Activated naive CD8-positive, alpha-beta T cell treated with anti-CD3 and anti-CD28 coated beads, Interleukin-2, amount 50 U/mL, for 24 hours (primary cell): ENCODE results near the gene KCNS1.
A peak's percentile ranks its signal among the peaks of the same experiment; 100 is the strongest.

Source experiments
- ATAC-seq: fragments of 150-1000 bp; cut with Tn5 transposase; one replicate; pipeline ENCODE4 v1.10.0; 2021
- DNase-seq: peaks from one replicate; pipeline ENCODE4 v3.0.0; 2021
- H3K27ac Mint-ChIP-seq: one replicate; pipeline ENCODE4 v1.8.0; 2021; ENCODE audit warnings: mild to moderate bottlenecking, mixed read lengths
- H3K27me3 Mint-ChIP-seq: one replicate; pipeline ENCODE4 v1.8.0; 2021; ENCODE audit warnings: mixed read lengths
- H3K36me3 Mint-ChIP-seq: one replicate; pipeline ENCODE4 v1.8.0; 2021; ENCODE audit warnings: low read depth, mixed read lengths
- H3K4me1 Mint-ChIP-seq: one replicate; pipeline ENCODE4 v1.8.0; 2021; ENCODE audit warnings: mixed read lengths
- H3K4me3 Mint-ChIP-seq: one replicate; pipeline ENCODE4 v1.8.0; 2021; ENCODE audit warnings: mild to moderate bottlenecking, moderate library complexity, mixed read lengths
- H3K9me3 Mint-ChIP-seq: one replicate; pipeline ENCODE4 v1.8.0; 2021; ENCODE audit warnings: mixed read lengths

KCNS1 gene

DNA sequence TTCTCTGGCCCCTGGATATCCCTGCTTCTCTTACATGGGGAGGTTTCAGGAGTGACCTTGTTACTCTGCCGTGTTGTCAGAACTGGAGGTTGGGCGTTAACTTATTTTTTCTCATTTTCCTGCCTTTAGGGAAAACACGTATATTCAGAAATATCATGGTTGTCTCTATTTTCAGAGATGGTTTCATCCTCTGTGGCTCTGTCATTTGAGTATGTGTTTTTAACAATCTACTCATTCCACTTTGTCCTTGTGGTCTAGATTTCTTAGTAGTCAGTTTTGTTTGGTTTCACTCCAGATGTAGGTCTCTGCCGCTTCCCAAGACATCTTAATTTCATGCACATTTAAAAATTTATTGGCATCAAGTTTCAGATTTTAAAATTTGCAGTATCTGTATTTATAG lies 45.9 kb downstream of the KCNS1 start:
- Mint-ChIP-seq H3K27ac (peak overlapping the region; percentile 79), H3K27me3 (no peaks in the 10 kb centered on the region), H3K4me3 (no peak overlapping the region), H3K36me3 (peaks cover 59% of the 10 kb centered on the region), H3K9me3 (no peaks in the 10 kb centered on the region), H3K4me1 (peaks cover 82% of the 10 kb centered on the region)
- DNase-seq (no peak), ATAC-seq (no peak)

- Mint-ChIP-seq H3K27ac (peak overlapping the region; percentile 84), H3K27me3 (no peaks in the 10 kb centered on the region), H3K4me3 (peak overlapping the region; percentile 53), H3K9me3 (no peaks in the 10 kb centered on the region), H3K4me1 (peaks cover 86% of the 10 kb centered on the region), H3K36me3 (peaks cover 59% of the 10 kb centered on the region)
- DNase-seq (no peak), ATAC-seq (peak; percentile 64)
Observed at GRCh38 chr20:45053430-45054351, 47.2 kb downstream of the KCNS1 start.

DNA sequence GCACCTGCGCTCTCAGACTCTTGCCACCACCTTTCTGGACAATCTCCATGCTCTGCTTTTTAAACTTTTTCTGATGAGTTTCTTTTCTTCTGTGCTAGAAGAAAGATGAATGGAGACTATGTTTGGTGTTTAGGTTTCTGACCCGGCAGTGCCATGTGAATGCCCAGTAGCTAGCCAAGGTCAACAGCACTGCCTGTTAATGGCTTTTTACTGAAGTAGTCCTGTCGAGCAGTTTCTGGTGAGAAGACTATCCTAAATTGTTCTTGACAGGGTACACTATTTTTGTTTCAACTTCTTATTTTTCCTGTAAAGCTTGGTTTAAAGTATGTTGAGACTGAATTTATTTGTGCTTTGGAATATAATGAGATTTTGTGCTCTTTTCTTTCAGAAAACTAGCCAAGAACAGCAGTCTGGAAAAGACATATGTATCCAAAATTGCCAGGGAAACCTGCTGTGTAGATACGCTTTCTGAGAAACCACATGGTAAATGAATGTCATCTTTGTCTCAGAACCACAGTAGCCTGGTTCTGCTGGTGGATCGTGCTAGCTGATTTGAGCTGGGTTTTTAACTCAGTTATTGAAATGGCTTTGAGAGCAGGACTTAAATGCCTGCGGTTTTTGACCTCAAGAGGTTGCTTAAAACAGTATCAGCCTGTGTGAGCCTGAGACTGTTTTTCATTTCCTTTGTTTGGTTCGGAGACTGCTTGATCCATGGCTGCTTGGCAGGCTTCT lies 48.1 kb downstream of the KCNS1 start:
- no peaks in the 10 kb centered on the region for H3K9me3 Mint-ChIP-seq
- peak overlapping the region; percentile 84 for H3K27ac Mint-ChIP-seq
- no peaks in the 10 kb centered on the region for H3K27me3 Mint-ChIP-seq
- no peak for DNase-seq
- peak overlapping the region; percentile 53 for H3K4me3 Mint-ChIP-seq
- ATAC-seq, result peak; percentile 61
- peaks cover 84% of the 10 kb centered on the region for H3K4me1 Mint-ChIP-seq
- peaks cover 61% of the 10 kb centered on the region for H3K36me3 Mint-ChIP-seq

- no peaks in the 10 kb centered on the region for H3K9me3 Mint-ChIP-seq
- peak overlapping the region; percentile 83 for H3K27ac Mint-ChIP-seq
- peaks cover 61% of the 10 kb centered on the region for H3K36me3 Mint-ChIP-seq
- H3K27me3 Mint-ChIP-seq, result no peaks in the 10 kb centered on the region
- peaks cover 86% of the 10 kb centered on the region for H3K4me1 Mint-ChIP-seq
- H3K4me3 Mint-ChIP-seq, result peak overlapping the region; percentile 12
- no peak for ATAC-seq
- no peak for DNase-seq
Observed at GRCh38 chr20:45051204-45052060, 49.5 kb downstream of the KCNS1 start.

GRCh38 chr20:45049904-45050471 lies 50.9 kb downstream of the KCNS1 start:
- Mint-ChIP-seq H3K27me3 (no peaks in the 10 kb centered on the region), H3K4me3 (peak overlapping the region; percentile 30), H3K36me3 (peaks cover 53% of the 10 kb centered on the region), H3K9me3 (no peaks in the 10 kb centered on the region), H3K27ac (peak overlapping the region; percentile 85), H3K4me1 (peaks cover 78% of the 10 kb centered on the region)
- DNase-seq, result peak; percentile 33
- peak; percentile 78 for ATAC-seq

DNA sequence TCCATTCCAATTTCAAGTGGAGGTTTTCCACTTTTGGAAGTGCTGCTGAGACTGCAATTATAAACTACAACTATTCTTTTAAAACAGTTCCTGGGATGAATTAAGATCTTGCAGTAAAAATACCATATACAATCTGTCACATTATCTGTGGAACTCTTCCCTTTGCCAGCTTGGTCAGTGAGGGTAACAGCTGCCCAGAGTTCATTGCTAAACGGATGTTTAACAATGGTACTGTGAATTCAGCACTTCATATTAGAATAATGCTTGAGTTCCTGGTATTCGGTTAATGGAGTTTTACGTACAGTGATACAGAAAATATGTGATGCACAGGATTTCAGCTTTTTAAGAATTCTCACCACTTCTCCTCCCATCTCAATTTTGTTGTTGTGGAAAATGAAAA lies 51.5 kb downstream of the KCNS1 start:
- Mint-ChIP-seq H3K4me1 (peaks cover 75% of the 10 kb centered on the region), H3K4me3 (peak overlapping the region; percentile 30), H3K27me3 (no peaks in the 10 kb centered on the region), H3K36me3 (peaks cover 51% of the 10 kb centered on the region), H3K27ac (peak overlapping the region; percentile 85), H3K9me3 (no peaks in the 10 kb centered on the region)
- ATAC-seq, result no peak
- no peak for DNase-seq

DNA sequence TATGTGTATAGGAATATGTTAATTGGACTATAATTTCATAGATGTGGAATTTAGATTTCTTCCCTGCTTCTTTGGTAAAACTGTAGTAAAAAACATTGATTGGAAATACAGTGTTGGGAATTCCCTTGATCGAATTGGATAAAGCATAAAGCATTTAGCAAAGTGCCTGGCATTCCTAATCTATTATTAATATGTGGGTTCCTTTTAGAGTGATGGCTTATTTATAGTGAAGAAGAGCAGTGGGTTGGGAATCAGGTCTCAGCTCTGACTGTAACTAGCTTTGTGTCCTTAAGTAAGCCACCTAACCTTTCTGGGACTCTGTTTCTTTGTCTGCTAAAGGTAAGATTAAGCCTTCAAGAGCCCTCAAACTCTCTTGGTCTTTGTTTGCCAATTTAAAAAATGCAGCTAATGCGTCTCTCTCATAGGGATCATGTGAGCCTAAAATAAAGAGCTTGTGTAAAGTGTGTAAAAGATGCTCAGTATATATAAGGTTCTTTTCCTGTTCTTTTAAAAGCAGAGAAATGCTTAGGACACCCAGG lies 53.3 kb downstream of the KCNS1 start:
- H3K27me3 Mint-ChIP-seq, result no peaks in the 10 kb centered on the region
- ATAC-seq, result no peak

DNA sequence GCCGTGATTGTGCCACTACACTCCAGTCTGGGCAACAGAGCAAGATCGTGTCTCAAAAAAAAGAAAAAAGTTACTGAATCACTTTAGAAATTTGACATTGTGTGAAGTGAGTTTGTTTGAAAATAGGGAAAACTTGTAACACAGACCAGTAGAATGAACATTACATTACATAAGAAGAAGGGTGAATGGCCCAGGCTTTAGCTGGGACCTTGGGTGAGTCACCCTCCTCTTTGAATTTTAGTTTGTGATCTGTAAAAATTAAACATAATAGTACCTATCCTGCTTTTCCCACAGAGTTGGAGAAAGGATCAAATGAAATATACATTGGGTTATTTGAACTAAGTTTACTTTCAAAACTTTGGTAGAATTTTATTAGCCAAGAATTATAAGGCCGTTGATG lies 56.3 kb downstream of the KCNS1 start:
- H3K27me3 Mint-ChIP-seq, result no peaks in the 10 kb centered on the region
- H3K36me3 Mint-ChIP-seq, result peaks cover 60% of the 10 kb centered on the region

More for the DNA sequence above, 53.3 kb downstream of the KCNS1 start:
- Mint-ChIP-seq H3K36me3 (peaks cover 53% of the 10 kb centered on the region), H3K9me3 (no peaks in the 10 kb centered on the region), H3K4me1 (peaks cover 73% of the 10 kb centered on the region), H3K4me3 (no peak overlapping the region), H3K27ac (no peak overlapping the region)
- no peak for DNase-seq

GRCh38 chr20:45044084-45044573 lies 56.8 kb downstream of the KCNS1 start:
- H3K4me1 Mint-ChIP-seq, result peaks cover 79% of the 10 kb centered on the region
- peak overlapping the region; percentile 52 for H3K27ac Mint-ChIP-seq
- no peak overlapping the region for H3K4me3 Mint-ChIP-seq
- H3K9me3 Mint-ChIP-seq, result no peaks in the 10 kb centered on the region
- ATAC-seq (peak; percentile 65), DNase-seq (no peak)
- H3K36me3 Mint-ChIP-seq, result peaks cover 63% of the 10 kb centered on the region
- H3K27me3 Mint-ChIP-seq, result no peaks in the 10 kb centered on the region

More for the DNA sequence above, 56.3 kb downstream of the KCNS1 start:
- ATAC-seq (no peak), DNase-seq (no peak)
- Mint-ChIP-seq H3K9me3 (no peaks in the 10 kb centered on the region), H3K4me3 (no peak overlapping the region), H3K27ac (no peak overlapping the region), H3K4me1 (peaks cover 79% of the 10 kb centered on the region)

DNA sequence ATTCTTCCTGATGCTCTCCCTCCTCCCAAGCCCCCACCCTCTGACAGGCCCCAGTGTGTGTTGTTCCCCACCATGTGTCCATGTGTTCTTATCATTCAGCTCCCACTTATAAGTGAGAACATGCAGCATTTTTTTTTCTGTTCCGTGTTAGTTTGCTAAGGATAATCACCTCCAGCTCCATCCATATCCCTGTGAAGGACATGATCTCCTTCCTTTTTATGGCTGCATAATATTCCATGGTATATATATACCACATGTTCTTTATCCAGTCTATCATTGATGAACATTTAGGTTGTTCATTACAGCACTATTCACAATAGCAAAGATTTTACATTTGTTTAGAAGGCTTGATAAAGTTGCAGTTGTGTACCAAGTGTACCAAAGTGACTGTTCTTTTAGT lies 57.9 kb downstream of the KCNS1 start:
- Mint-ChIP-seq H3K4me3 (no peak overlapping the region), H3K36me3 (peaks cover 55% of the 10 kb centered on the region), H3K27ac (peak overlapping the region; percentile 31), H3K9me3 (no peaks in the 10 kb centered on the region), H3K4me1 (peaks cover 77% of the 10 kb centered on the region), H3K27me3 (no peaks in the 10 kb centered on the region)
- no peak for DNase-seq
- ATAC-seq, result no peak
